Measurements from ENCODE around the gene MRPL36. TPM values are rescaled to one million over a fixed set of nuclear protein-coding genes. Genes with fewer than 3 reads are reported as not detected.

Gene MRPL36
- total RNA-seq, 1 experiment from 2014 or later = 79.9 TPM

- no peaks in the 10 kb centered on the region for H3K36me3 ChIP-seq (ENCODE audit: control insufficient read depth, insufficient read depth, low read length)
- ChIA-PET CTCF (no interaction called here), POLR2A (no interaction called here)
- no TSS peak for BruUV-seq (replicated peaks)
- H3K27ac ChIP-seq (ENCODE audit: low read length) = no peak overlapping the region
- intact Hi-C loops (cut with micrococcal nuclease; ENCODE audit: unreplicated experiment) = no loop called here
- no peaks in the 10 kb centered on the region for H3K9me3 ChIP-seq (ENCODE audit: control insufficient read depth, insufficient read depth, low read depth, low read length)
- no peaks in the 10 kb centered on the region for H3K27me3 ChIP-seq (ENCODE audit: control insufficient read depth, insufficient read depth, low read length)
- in situ Hi-C loops (cut with HindIII; ENCODE audit: low pct_unique_long_range_greater_than_20kb, low sequenced_read_pairs) = no loop called here
- H3K4me3 ChIP-seq (ENCODE audit: low read depth in 2 of 2, low read length in 2 of 2) = no peak overlapping the region
- no peak for DNase-seq (ENCODE audit: low read depth, low spot score)
- no peak for ATAC-seq
- no peaks in the 10 kb centered on the region for H3K4me1 ChIP-seq (ENCODE audit: control insufficient read depth, insufficient read depth, low read length)
- TF ChIP-seq POLR2AphosphoS5 (IDR thresholded peaks at IDR 0.05; ENCODE audit: low read depth, low read length) = no peak
Observed at GRCh38 chr5:1781107-1781506, 18.5 kb downstream of the MRPL36 start.

GRCh38 chr5:1780614-1780930 lies 19.1 kb downstream of the MRPL36 start:
- no peak for DNase-seq (ENCODE audit: low read depth, low spot score)
- ChIA-PET CTCF (no interaction called here), POLR2A (no interaction called here)
- no peaks in the 10 kb centered on the region for H3K9me3 ChIP-seq (ENCODE audit: control insufficient read depth, insufficient read depth, low read depth, low read length)
- in situ Hi-C loops (cut with HindIII; ENCODE audit: low pct_unique_long_range_greater_than_20kb, low sequenced_read_pairs) (no loop called here), intact Hi-C loops (cut with micrococcal nuclease; ENCODE audit: unreplicated experiment) (no loop called here)
- H3K36me3 ChIP-seq (ENCODE audit: control insufficient read depth, insufficient read depth, low read length) = no peaks in the 10 kb centered on the region
- no peak overlapping the region for H3K27ac ChIP-seq (ENCODE audit: low read length)
- H3K27me3 ChIP-seq (ENCODE audit: control insufficient read depth, insufficient read depth, low read length) = no peaks in the 10 kb centered on the region
- ATAC-seq = no peak
- no peaks in the 10 kb centered on the region for H3K4me1 ChIP-seq (ENCODE audit: control insufficient read depth, insufficient read depth, low read length)
- no TSS peak for BruUV-seq (replicated peaks)
- no peak overlapping the region for H3K4me3 ChIP-seq (ENCODE audit: low read depth in 2 of 2, low read length in 2 of 2)
- TF ChIP-seq POLR2AphosphoS5 (IDR thresholded peaks at IDR 0.05; ENCODE audit: low read depth, low read length) (no peak), TCF7L2 (IDR thresholded peaks at IDR 0.05; ENCODE audit: low read depth, low read length) (no peak), SIN3A (IDR thresholded peaks at IDR 0.05; ENCODE audit: borderline replicate concordance, insufficient read depth, low read depth, low read length) (no peak)
- TF ChIP-seq, protein P1, sequence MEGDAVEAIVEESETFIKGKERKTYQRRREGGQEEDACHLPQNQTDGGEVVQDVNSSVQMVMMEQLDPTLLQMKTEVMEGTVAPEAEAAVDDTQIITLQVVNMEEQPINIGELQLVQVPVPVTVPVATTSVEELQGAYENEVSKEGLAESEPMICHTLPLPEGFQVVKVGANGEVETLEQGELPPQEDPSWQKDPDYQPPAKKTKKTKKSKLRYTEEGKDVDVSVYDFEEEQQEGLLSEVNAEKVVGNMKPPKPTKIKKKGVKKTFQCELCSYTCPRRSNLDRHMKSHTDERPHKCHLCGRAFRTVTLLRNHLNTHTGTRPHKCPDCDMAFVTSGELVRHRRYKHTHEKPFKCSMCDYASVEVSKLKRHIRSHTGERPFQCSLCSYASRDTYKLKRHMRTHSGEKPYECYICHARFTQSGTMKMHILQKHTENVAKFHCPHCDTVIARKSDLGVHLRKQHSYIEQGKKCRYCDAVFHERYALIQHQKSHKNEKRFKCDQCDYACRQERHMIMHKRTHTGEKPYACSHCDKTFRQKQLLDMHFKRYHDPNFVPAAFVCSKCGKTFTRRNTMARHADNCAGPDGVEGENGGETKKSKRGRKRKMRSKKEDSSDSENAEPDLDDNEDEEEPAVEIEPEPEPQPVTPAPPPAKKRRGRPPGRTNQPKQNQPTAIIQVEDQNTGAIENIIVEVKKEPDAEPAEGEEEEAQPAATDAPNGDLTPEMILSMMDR (IDR thresholded peaks at IDR 0.05) = no peak
- TF ChIP-seq, protein P2, sequence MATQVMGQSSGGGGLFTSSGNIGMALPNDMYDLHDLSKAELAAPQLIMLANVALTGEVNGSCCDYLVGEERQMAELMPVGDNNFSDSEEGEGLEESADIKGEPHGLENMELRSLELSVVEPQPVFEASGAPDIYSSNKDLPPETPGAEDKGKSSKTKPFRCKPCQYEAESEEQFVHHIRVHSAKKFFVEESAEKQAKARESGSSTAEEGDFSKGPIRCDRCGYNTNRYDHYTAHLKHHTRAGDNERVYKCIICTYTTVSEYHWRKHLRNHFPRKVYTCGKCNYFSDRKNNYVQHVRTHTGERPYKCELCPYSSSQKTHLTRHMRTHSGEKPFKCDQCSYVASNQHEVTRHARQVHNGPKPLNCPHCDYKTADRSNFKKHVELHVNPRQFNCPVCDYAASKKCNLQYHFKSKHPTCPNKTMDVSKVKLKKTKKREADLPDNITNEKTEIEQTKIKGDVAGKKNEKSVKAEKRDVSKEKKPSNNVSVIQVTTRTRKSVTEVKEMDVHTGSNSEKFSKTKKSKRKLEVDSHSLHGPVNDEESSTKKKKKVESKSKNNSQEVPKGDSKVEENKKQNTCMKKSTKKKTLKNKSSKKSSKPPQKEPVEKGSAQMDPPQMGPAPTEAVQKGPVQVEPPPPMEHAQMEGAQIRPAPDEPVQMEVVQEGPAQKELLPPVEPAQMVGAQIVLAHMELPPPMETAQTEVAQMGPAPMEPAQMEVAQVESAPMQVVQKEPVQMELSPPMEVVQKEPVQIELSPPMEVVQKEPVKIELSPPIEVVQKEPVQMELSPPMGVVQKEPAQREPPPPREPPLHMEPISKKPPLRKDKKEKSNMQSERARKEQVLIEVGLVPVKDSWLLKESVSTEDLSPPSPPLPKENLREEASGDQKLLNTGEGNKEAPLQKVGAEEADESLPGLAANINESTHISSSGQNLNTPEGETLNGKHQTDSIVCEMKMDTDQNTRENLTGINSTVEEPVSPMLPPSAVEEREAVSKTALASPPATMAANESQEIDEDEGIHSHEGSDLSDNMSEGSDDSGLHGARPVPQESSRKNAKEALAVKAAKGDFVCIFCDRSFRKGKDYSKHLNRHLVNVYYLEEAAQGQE (IDR thresholded peaks at IDR 0.05; ENCODE audit: insufficient read depth in 1 of 2, low read depth in 2 of 2, low read length in 1 of 2) = no peak

DNA sequence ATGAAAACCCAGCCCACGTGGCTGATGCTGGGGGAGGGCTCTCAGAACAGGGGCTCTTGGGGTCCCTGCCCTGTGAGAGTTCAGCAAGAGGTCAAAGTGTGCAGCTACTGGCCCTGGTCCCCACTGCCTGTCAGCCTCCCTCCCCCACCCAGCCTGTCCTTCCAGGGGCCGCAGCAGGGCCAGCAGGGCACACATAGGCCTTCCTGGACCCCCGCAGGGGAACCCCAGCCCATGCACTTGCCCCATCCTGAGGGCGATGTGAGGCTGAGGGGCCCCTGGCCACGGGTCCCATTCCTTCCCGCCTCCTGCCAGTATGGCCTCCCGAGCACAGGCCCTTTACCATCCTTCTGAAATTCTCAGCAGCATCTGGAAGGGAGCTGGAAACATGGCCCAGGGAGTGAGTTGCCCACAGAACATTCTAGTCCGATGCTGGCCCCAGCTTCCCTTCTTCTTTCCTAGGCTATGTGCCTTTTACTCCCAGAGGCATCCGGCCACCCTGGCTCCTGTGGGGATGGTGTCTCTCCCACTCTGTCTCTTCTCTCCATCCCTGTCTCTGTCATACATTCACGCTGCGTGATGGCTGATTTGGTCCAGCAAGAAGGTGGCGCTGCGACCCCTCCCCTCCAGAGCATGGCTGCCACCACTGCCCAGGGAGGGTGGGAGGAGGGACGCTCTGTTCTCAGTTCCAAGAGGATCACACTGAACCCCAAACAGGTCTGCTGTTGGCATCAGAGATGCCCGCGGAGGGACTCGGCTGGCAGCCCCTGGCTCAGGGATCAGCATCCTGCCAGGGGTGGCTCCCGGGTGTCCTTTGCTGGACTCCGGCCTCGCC lies 19.6 kb downstream of the MRPL36 start:
- TF ChIP-seq POLR2AphosphoS5 (IDR thresholded peaks at IDR 0.05; ENCODE audit: low read depth, low read length) (no peak), SIN3A (IDR thresholded peaks at IDR 0.05; ENCODE audit: borderline replicate concordance, insufficient read depth, low read depth, low read length) (no peak), TCF7L2 (IDR thresholded peaks at IDR 0.05; ENCODE audit: low read depth, low read length) (no peak)
- TF ChIP-seq, protein P1 (IDR thresholded peaks at IDR 0.05) = no peak
- TF ChIP-seq, protein P2 (IDR thresholded peaks at IDR 0.05; ENCODE audit: insufficient read depth in 1 of 2, low read depth in 2 of 2, low read length in 1 of 2) = no peak
- no peaks in the 10 kb centered on the region for H3K9me3 ChIP-seq (ENCODE audit: control insufficient read depth, insufficient read depth, low read depth, low read length)
- DNase-seq (ENCODE audit: low read depth, low spot score) (no peak), ATAC-seq (no peak)
- no peaks in the 10 kb centered on the region for H3K27me3 ChIP-seq (ENCODE audit: control insufficient read depth, insufficient read depth, low read length)
- in situ Hi-C loops (cut with HindIII; ENCODE audit: low pct_unique_long_range_greater_than_20kb, low sequenced_read_pairs) = no loop called here
- no peak overlapping the region for H3K4me3 ChIP-seq (ENCODE audit: low read depth in 2 of 2, low read length in 2 of 2)
- CTCF ChIA-PET = no interaction called here
- intact Hi-C loops (cut with micrococcal nuclease; ENCODE audit: unreplicated experiment) = no loop called here
- no TSS peak for BruUV-seq (replicated peaks)
- no peak overlapping the region for H3K27ac ChIP-seq (ENCODE audit: low read length)
- H3K36me3 ChIP-seq (ENCODE audit: control insufficient read depth, insufficient read depth, low read length) = no peaks in the 10 kb centered on the region
- POLR2A ChIA-PET = no interaction called here
- H3K4me1 ChIP-seq (ENCODE audit: control insufficient read depth, insufficient read depth, low read length) = no peaks in the 10 kb centered on the region
